HG02970 (cell line): ENCODE data around the gene KBTBD4.

ENCODE experiments used
- ATAC-seq: cut with Tn5 transposase; IDR thresholded peaks from one replicate; pipeline ENCODE4 v1.9.1; 2021; ENCODE audit warnings: mild to moderate bottlenecking, moderate library complexity, moderate number of reproducible peaks; ENCODE audit not compliant: unreplicated experiment, low FRiP score

Gene KBTBD4

DNA sequence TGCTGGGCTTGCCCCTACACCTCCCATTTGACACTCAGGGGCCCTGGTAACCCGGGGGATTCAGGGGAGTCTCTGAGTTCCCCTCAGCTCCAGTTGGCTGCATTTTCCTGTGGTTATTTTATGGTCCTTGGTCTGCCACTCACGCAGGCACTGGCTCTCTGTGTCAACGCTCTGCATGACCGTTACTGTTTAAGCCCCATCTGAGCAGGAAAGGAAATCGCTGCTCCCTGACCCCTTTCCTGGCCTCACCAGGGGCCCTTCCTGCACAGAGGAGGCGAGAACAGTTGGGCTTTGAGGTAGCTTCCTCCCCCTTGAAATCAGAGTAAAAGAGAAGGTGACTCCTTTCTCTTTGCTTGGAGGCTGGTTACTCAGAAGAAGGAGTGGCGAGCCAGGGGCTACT lies 13.0 kb upstream of the KBTBD4 start:
- ATAC-seq: no peak

- ATAC-seq: no peak
These were observed 11.4 kb upstream of the KBTBD4 start for GRCh38 chr11:47589977-47590861.

GRCh38 chr11:47589584-47589976 lies 10.8 kb upstream of the KBTBD4 start:
- no peak for ATAC-seq

DNA sequence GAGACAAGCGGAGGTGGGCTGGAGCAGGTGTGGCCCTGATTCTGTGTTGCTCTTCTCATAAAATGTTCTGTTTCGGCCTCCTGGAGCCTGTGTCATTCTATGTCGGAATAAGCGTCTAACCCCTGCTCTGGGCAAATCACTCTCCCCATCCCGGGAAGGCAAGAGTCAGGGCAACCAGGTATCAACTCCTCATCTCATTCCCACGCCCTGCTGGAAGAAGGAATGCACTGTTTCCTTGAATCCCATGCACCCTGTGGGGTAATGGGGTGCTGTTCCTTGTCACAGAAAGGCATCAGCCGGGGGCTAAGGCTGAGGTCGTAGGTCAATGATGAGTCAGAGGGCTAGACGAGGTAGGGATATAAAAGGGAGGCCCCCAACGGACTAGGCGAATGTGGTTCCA lies 10.3 kb upstream of the KBTBD4 start:
- ATAC-seq: no peak

DNA sequence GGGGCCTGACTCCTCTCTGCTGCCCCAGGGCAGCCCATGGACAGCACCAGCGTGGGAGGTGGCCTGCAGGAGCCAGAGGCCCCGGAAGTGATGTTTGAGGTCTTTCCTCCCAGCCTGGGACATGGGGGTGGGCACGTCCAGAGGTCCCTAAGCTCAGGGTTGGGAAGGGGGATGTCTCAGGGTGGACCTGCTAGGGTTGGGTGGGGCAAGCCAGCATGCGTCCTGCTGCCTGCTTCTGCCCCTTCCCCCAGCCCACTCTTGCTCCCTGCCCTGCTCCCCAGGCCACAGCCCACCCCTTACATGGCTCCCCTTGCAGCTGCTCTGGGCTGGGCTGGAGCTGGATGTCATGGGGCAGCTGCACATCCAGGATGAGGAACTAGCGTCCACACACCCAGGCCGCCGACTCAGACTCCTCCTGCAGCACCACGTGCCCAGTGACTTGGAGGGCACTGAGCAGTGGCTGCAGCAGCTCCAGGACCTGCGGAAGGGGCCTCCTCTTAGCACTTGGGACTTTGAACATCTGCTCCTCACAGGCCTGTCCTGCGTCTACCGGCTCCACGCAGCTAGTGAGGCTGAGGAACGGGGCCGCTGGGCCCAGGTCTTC lies 9.1 kb upstream of the KBTBD4 start:
- no peak for ATAC-seq

DNA sequence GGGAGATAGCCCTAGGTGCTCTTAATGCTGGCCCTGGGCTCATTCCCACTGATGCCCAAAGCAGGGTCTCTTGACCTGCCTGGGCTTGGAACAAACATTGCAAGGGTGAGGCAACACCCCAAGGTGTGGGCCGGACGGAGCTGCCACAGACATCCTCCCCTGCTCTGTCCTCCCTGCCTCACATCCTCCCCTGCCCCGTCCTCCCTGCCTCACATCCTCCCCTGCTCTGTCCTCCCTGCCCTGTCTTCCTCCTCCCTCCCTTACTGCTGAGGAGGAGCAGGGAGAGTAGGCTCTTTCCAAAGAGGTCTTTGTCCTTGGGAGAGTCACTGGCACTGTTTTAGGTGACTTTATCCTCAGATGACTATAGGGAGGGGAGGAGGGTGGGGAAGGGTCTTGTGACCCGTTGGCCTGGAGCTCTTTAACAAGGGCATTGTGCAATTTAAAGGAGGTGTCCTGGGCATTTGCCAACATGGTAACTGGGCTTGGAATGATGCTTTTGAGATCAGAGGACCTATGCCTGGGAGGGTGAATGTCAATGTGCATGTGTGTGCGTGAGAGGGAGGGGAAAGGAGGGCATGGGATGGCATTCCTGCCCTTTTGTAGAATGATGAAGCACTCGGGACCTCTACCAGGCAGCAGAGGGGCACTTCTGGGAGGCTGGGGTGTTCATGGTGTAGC lies 8.4 kb upstream of the KBTBD4 start:
- no peak for ATAC-seq

DNA sequence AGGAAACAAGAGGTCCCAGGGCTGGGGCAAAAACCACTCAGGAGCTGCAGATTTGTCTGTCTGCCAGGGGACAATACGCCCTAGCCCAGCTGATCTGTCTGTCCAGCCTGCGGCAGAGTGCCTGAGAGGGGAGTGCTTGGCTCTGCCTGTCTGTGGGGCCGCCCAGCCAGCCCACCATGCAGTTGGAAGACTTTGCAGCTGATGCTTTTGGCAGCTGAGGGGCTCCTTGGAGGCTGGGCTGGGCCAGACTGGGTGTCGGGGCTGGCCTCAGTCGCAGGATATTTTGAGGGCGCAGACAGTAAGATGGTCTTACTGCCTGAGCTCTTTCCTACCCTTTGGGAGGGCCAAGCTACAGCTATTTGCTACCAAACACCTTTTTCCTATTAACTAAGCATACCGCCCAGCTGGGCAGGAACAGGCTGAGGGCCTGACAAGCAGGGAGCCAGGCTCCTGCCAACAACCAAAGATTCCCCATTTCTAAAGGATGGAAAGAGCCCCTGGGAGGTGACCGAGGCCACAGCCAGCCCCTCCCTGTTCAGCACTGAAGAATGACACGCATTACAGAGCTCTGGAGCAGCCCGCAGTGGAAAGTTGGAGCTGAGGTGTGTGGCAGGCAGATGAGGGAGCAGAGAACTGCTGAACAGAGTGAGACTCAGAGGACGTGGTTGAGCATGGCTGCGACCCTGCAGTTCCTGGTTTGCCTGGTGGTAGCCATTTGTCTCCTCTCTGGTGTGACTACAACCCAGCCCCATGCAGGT lies 7.5 kb upstream of the KBTBD4 start, which contains the start of gene FAM180B:
Gene FAM180B, plus strand, starts transcription at position 581 of the 758 bp plus-strand sequence. Its CDS starts 91 bp downstream, at position 672.
- ATAC-seq: no peak

GRCh38 chr11:47583844-47584243 lies 5.1 kb upstream of the KBTBD4 start:
- ATAC-seq: no peak

- ATAC-seq: no peak
These were observed 1.2 kb downstream of the KBTBD4 start for GRCh38 chr11:47577460-47578041.

- ATAC-seq: no peak
These were observed 5.4 kb downstream of the KBTBD4 start for GRCh38 chr11:47573321-47573720.

- no peak for ATAC-seq
These were observed 6.0 kb downstream of the KBTBD4 start for GRCh38 chr11:47572715-47573255.

GRCh38 chr11:47571895-47572294 lies 6.9 kb downstream of the KBTBD4 start:
- no peak for ATAC-seq

DNA sequence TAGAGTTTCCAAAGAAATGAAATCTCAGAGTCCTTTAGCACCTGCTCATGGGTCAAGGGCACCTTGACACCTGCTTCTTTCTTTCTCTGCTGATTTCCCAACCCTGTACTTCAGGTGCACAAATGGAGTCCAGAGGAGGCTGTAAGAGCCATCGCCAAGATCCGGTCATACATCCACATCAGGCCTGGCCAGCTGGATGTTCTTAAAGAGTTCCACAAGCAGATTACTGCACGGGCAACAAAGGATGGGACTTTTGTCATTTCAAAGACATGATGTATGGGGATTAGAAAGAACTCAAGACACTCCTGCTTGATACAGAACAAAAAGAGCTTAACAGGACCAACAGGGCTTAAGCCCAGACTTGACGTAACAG lies 7.4 kb downstream of the KBTBD4 start:
- ATAC-seq: no peak

DNA sequence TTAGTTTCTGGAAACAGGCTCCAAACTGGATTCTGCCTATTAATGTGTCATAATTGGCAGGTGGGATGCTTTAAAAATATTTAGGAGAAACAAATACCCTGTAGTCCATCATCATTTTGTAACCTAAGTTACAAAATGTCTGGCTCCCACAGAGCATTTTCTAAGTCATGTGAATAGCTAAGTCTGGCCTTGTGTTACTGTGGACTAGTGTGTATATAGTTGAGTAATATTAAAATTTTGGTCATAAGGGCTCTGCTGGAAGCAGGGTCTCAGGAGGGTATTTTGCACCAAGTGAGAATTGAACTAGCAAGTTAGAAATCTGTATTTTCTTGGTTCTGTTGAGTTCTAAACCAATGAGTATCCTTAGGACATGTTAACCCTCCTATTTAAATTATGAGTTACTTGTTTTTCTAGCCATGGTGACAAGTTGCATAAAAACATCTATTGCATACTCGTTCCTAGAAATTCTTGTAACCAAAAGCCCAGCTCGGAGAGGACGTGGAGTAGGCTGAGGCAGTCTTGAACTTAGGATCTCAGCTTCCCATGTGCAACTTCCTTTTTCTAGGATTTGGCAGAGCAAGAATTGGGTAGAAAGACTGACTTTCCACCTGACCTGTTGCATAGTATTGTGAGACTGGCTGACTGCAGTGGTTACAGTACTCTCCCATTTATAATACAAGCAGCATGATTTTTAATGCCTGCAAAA lies 8.0 kb downstream of the KBTBD4 start:
- ATAC-seq: no peak

- ATAC-seq: no peak
These were observed 9.1 kb downstream of the KBTBD4 start for GRCh38 chr11:47569646-47570045.

GRCh38 chr11:47566149-47566698 lies 12.5 kb downstream of the KBTBD4 start:
- ATAC-seq: no peak

DNA sequence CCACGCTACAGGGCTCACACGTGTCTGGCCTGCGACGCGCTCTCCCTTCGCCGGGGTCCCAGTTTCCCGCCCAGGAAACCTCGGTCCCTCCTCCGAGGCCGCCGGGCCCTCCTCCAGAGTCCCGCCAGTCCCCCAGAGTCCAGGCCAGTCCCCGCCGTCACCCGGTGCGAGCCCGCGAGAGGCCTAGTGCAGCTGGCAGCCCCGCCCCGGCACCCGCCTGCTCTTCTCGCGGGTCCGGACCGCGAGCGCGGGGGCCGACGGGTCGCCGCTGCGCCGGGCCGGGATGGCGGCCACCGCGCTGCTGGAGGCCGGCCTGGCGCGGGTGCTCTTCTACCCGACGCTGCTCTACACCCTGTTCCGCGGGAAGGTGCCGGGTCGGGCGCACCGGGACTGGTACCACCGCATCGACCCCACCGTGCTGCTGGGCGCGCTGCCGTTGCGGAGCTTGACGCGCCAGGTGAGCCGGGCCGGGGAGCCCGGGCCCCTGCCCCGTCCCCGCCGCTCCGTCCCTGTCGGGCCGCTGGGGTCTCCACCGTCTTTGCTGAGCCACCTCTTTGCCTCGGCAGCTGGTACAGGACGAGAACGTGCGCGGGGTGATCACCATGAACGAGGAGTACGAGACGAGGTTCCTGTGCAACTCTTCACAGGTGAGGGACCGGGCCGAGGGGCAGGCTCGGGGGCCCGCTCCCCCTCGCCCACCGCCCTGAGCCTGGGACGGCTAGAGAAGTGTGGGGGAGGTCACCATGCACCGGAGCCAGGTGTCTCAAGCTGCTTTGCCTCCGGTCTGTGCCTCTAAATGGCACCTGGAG lies 13.2 kb downstream of the KBTBD4 start, which contains the start of gene PTPMT1:
Gene PTPMT1, plus strand, starts transcription at position 260 of the 809 bp plus-strand sequence. Its CDS starts 24 bp downstream, at position 284.
- ATAC-seq: peak; percentile 60

DNA sequence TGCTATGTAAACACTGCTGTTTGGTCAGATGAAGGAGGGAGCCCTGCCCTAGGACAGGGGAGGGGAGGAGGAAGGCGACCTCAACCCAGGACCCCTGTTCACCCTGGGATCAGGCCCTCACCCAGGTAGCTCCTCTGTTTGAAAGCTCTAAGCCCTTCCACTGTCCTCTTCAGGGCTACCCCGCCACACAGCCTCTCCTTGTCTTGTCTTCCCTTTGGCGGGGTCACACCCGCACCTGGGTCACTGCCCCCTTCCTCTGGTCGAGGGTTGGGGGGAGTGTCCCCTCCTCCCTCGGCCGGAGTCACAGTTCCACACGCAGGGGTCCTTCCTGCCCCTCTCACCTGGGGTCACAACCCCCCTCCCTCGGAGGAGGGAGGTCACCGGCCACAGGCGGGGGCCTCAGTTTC lies 13.8 kb downstream of the KBTBD4 start:
- ATAC-seq: peak; percentile 28
